Esophagus squamous epithelium (tissue), 5 donors: ENCODE measurements around the gene MSH2. TPM values are rescaled to one million over a fixed set of nuclear protein-coding genes. Genes with fewer than 3 reads are reported as not detected.

Source experiments
- DNase-seq: peaks from one replicate; lab custom pipeline; 2025; lab: John Stamatoyannopoulos, UW
- H3K27ac ChIP-seq, 4 donors: fragments of 200-600 bp; sonication (generic); one replicate each; pipeline ENCODE4 v1.5.1; 2016 to 2019; ENCODE audit warnings: mild to moderate bottlenecking in 1 of 4
- H3K27me3 ChIP-seq, 4 donors: fragments of 200-600 bp; sonication (generic); 1 replicate in 3 of 4; 2 replicates in 1 of 4; pipeline versions ENCODE4 v1.5.1 to v1.6.0; 2017 to 2021; ENCODE audit warnings: antibody characterized with exemption in 1 of 4
- H3K36me3 ChIP-seq, 3 donors: fragments of 200-600 bp; sonication (generic); one replicate each; pipeline ENCODE4 v1.5.1; 2016 to 2019
- H3K4me1 ChIP-seq, 3 donors: fragments of 200-600 bp; sonication (generic); one replicate each; pipeline ENCODE4 v1.5.1; 2017 to 2019
- H3K4me3 ChIP-seq, 4 donors: fragments of 200-600 bp; sonication (generic); 1 replicate in 3 of 4; 2 replicates in 1 of 4; pipeline ENCODE4 v1.5.1; 2016 to 2019; ENCODE audit warnings: mild to moderate bottlenecking in 2 of 4, moderate library complexity in 1 of 4
- H3K9me3 ChIP-seq, 3 donors: fragments of 200-600 bp; sonication (generic); one replicate each; pipeline ENCODE4 v1.5.1; 2016 to 2019
- CTCF ChIP-seq, 6 experiments: fragments of 450-650 bp in 4 of 6; fragments of 200-600 bp in 2 of 6; sonication (generic) in 2 of 6; IDR thresholded peaks; one replicate each; pipeline ENCODE4 v1.5.1; 2016 to 2019; ENCODE audit warnings: antibody characterized with exemption in 6 of 6, mild to moderate bottlenecking in 4 of 6, moderate library complexity in 4 of 6
- POLR2A ChIP-seq, 4 donors: fragments of 450-650 bp; IDR thresholded peaks; one replicate each; pipeline ENCODE4 v1.6.1; 2017; ENCODE audit warnings: antibody characterized with exemption in 4 of 4, mild to moderate bottlenecking in 4 of 4, moderate library complexity in 3 of 4
- WGBS, 2 donors: methylation state at CpG; one replicate each; pipeline ENCODE4 v1.1.5; 2018; 5-methylcytosine and 5-hydroxymethylcytosine counted together
- intact Hi-C: fragments of 100-400 bp; cut with DNase I; formaldehyde crosslinking; loops from one replicate; pipeline ENCODE4 v1.15.0; 2022
- total RNA-seq, 4 donors: library from RNA; depleted of rRNA; stranded (reverse); fragments of >200 nt; gene quantifications; one replicate each; pipeline ENCODE4 v1.1.0, GENCODE V29; 2016
- donor health status: DM: yes; HTN: yes; CAD: no.

Gene MSH2
- total RNA-seq, 4 donors from 2014 or later = 8.3 to 14.4 (median 12.3) TPM

GRCh38 chr2:47471429-47472116 lies 68.6 kb downstream of the MSH2 start:
- no peak overlapping the region for H3K4me3 ChIP-seq
- TF ChIP-seq POLR2A (IDR thresholded peaks at IDR 0.05) (no peak), CTCF (IDR thresholded peaks at IDR 0.05) (no peak)
- H3K9me3 ChIP-seq = no peaks in the 10 kb centered on the region
- intact Hi-C loops = no loop called here
- peaks cover 0 to 79% (median 0%) of the 10 kb centered on the region in 3 donors for H3K36me3 ChIP-seq
- 93 to 94% methylated on average over 5 of the region's 5 CpGs for WGBS, 2 donors
- H3K27me3 ChIP-seq = no peaks in the 10 kb centered on the region
- no peak overlapping the region for H3K27ac ChIP-seq
- no peak for DNase-seq
- no peaks in the 10 kb centered on the region for H3K4me1 ChIP-seq

- H3K36me3 ChIP-seq = peaks cover 0 to 76% (median 9%) of the 10 kb centered on the region in 3 donors
These were observed 76.9 kb downstream of the MSH2 start for GRCh38 chr2:47479863-47480262.

DNA sequence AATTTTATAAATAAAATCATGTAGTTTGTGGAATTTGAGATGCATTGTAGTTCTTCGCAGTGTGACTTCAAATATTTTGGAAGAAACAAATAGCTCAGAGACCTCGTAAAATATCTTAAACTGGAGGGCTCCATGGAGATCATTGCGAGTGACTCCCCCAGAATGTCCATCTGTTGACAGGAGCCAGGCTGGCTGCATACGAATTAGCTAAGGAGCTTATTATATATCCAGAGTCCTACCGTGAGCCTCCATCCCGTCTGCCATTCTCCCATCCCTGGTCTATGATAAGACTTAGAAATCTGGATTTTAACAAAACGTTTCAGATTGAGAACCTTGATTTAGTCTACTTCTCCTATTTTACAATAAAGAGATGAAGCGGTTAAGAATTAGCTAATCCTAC lies 80.2 kb downstream of the MSH2 start:
- intact Hi-C loops = no loop called here
- no peak overlapping the region for H3K4me3 ChIP-seq
- H3K4me1 ChIP-seq = peaks cover 0 to 21% (median 1%) of the 10 kb centered on the region in 3 donors
- no peak for TF ChIP-seq POLR2A (IDR thresholded peaks at IDR 0.05)
- no peaks in the 10 kb centered on the region for H3K27me3 ChIP-seq
- no peaks in the 10 kb centered on the region for H3K9me3 ChIP-seq
- H3K36me3 ChIP-seq = peaks cover 0 to 49% (median 5%) of the 10 kb centered on the region in 3 donors
- no peak for DNase-seq
- WGBS, 2 donors = 96% methylated on average over 8 of the region's 8 CpGs
- no peak overlapping the region for H3K27ac ChIP-seq

More at GRCh38 chr2:47479863-47480262, 76.9 kb downstream of the MSH2 start:
- H3K27me3 ChIP-seq = no peaks in the 10 kb centered on the region
- no peak overlapping the region for H3K4me3 ChIP-seq
- WGBS, 2 donors = 93 to 100% methylated on average over 1 of the region's 1 CpG
- no peaks in the 10 kb centered on the region for H3K4me1 ChIP-seq
- no peaks in the 10 kb centered on the region for H3K9me3 ChIP-seq
- DNase-seq = no peak
- intact Hi-C loops = no loop called here
- H3K27ac ChIP-seq = no peak overlapping the region
- TF ChIP-seq CTCF (IDR thresholded peaks at IDR 0.05) = no peak
- TF ChIP-seq POLR2A (IDR thresholded peaks at IDR 0.05) = no peak

- no peak overlapping the region for H3K27ac ChIP-seq
- 80 to 97% methylated on average over 5 of the region's 5 CpGs for WGBS, 2 donors
- no peak for DNase-seq
- H3K4me3 ChIP-seq = no peak overlapping the region
- intact Hi-C loops = no loop called here
- H3K9me3 ChIP-seq = no peaks in the 10 kb centered on the region
- no peaks in the 10 kb centered on the region for H3K27me3 ChIP-seq
- peaks cover 0 to 33% (median 7%) of the 10 kb centered on the region in 3 donors for H3K4me1 ChIP-seq
- peaks cover 0 to 40% (median 5%) of the 10 kb centered on the region in 3 donors for H3K36me3 ChIP-seq
- no peak for TF ChIP-seq POLR2A (IDR thresholded peaks at IDR 0.05)
- no peak for TF ChIP-seq CTCF (IDR thresholded peaks at IDR 0.05)
These were observed 81.4 kb downstream of the MSH2 start for GRCh38 chr2:47484396-47484795.

GRCh38 chr2:47485177-47485576 lies 82.2 kb downstream of the MSH2 start:
- Histone ChIP-seq H3K27me3 (no peaks in the 10 kb centered on the region), H3K9me3 (no peaks in the 10 kb centered on the region), H3K4me3 (no peak overlapping the region), H3K4me1 (peaks cover 0 to 33% (median 7%) of the 10 kb centered on the region in 3 donors), H3K36me3 (peaks cover 0 to 40% (median 5%) of the 10 kb centered on the region in 3 donors), H3K27ac (no peak overlapping the region)
- no peak for DNase-seq
- intact Hi-C loops = no loop called here
- TF ChIP-seq CTCF (IDR thresholded peaks at IDR 0.05) = no peak
- no peak for TF ChIP-seq POLR2A (IDR thresholded peaks at IDR 0.05)
- WGBS, 2 donors = 86 to 93% methylated on average over 3 of the region's 3 CpGs
